ENCODE data around the gene STRN3. TPM values are rescaled to one million over a fixed set of nuclear protein-coding genes. Genes with fewer than 3 reads are reported as not detected.
"Not testable (repeated sequence)": the region's sequence is repeated elsewhere in the genome, so short reads cannot be mapped to it uniquely, and the experiment has no call there.

Gene STRN3
- total RNA-seq, 1 experiment from 2014 or later, result 36.6 TPM

DNA sequence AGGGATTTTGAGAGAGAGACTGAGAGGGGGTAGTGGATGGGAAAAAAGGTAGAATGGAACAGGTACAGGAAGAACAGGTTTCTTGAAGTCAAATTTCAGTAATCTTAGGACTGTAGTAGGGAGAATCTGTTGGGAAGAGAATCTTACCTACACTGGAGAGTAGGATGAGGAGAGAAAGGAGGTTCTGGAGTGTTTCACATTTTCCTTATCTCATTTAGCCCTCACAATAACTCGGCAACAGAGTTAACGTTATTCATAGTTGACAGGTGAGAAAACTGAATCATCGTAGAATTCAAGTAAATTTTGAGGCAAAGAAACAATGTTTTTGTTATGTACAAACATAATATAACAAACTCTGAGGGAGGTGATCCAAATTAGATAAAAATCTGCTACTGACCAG, 17.2 kb upstream of the STRN3 start:
- no peaks in the 10 kb centered on the region for H3K9me3 Mint-ChIP-seq (ENCODE audit: unreplicated experiment)
- no peak for DNase-seq (ENCODE audit: unreplicated experiment)
- TF ChIP-seq, protein P1, sequence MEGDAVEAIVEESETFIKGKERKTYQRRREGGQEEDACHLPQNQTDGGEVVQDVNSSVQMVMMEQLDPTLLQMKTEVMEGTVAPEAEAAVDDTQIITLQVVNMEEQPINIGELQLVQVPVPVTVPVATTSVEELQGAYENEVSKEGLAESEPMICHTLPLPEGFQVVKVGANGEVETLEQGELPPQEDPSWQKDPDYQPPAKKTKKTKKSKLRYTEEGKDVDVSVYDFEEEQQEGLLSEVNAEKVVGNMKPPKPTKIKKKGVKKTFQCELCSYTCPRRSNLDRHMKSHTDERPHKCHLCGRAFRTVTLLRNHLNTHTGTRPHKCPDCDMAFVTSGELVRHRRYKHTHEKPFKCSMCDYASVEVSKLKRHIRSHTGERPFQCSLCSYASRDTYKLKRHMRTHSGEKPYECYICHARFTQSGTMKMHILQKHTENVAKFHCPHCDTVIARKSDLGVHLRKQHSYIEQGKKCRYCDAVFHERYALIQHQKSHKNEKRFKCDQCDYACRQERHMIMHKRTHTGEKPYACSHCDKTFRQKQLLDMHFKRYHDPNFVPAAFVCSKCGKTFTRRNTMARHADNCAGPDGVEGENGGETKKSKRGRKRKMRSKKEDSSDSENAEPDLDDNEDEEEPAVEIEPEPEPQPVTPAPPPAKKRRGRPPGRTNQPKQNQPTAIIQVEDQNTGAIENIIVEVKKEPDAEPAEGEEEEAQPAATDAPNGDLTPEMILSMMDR (IDR thresholded peaks at IDR 0.05; ENCODE audit: unreplicated experiment), result no peak
- no peak overlapping the region for H3K27ac Mint-ChIP-seq (ENCODE audit: low read depth, unreplicated experiment)
- intact Hi-C loops (cut with micrococcal nuclease), result no loop called here
- ChIA-PET CTCF (interaction anchor here (0.6 kb wide), 2 partner anchors 14 to 39 kb away, joined by 3 read pairs; no protein-coding TSS in a partner anchor), POLR2A (interaction anchor here (0.6 to 1.8 kb wide), 6 partner anchors 10 to 88 kb away, joined by 3 to 10 read pairs (median 4); partner anchors contain the start of genes AP4S1 and STRN3)
- H3K4me3 Mint-ChIP-seq (ENCODE audit: unreplicated experiment), result no peak overlapping the region
- no TSS peak for BruUV-seq (replicated peaks)
- no peaks in the 10 kb centered on the region for H3K27me3 Mint-ChIP-seq (ENCODE audit: insufficient read depth, unreplicated experiment)
- H3K4me1 Mint-ChIP-seq (ENCODE audit: insufficient read depth, unreplicated experiment), result peaks cover 10% of the 10 kb centered on the region
- no peaks in the 10 kb centered on the region for H3K36me3 Mint-ChIP-seq (ENCODE audit: insufficient read depth, unreplicated experiment)

DNA sequence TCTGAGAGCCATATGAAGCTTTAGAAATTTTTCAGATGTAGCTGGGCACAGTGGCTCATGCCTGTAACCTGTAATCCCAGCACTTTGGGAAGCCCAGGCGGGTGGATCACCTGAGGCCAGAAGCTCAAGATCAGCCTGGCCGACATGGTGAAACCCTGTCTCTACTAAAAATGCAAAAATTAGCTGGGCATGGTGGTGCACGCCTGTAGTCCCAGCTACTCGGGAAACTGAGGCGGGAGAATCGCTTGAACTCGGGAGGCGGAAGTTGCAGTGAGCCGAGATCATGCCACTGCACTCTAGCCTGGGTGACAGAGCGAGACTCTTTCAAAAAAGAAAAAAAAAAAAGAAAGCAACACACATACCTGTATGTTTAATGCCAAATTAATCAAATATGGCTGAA, 16.7 kb upstream of the STRN3 start:
- CTCF ChIA-PET, result interaction anchor here (0.6 kb wide), 1 partner anchor 39 kb away, joined by 3 read pairs; no protein-coding TSS in a partner anchor
- POLR2A ChIA-PET, result interaction anchor here (0.6 to 1.8 kb wide), 6 partner anchors 9 to 88 kb away, joined by 3 to 10 read pairs (median 4); partner anchors contain the start of genes AP4S1 and STRN3
- H3K36me3 Mint-ChIP-seq (ENCODE audit: insufficient read depth, unreplicated experiment); H3K4me3 Mint-ChIP-seq (ENCODE audit: unreplicated experiment); DNase-seq (ENCODE audit: unreplicated experiment); BruUV-seq (replicated peaks); H3K9me3 Mint-ChIP-seq (ENCODE audit: unreplicated experiment); H3K27ac Mint-ChIP-seq (ENCODE audit: low read depth, unreplicated experiment); H3K27me3 Mint-ChIP-seq (ENCODE audit: insufficient read depth, unreplicated experiment): not testable (repeated sequence)
- intact Hi-C loops (cut with micrococcal nuclease), result loop anchor here (1.0 kb wide), 1 partner anchor 9 kb away; no protein-coding TSS in a partner anchor
- H3K4me1 Mint-ChIP-seq (ENCODE audit: insufficient read depth, unreplicated experiment), result peaks cover 15% of the 10 kb centered on the region

DNA sequence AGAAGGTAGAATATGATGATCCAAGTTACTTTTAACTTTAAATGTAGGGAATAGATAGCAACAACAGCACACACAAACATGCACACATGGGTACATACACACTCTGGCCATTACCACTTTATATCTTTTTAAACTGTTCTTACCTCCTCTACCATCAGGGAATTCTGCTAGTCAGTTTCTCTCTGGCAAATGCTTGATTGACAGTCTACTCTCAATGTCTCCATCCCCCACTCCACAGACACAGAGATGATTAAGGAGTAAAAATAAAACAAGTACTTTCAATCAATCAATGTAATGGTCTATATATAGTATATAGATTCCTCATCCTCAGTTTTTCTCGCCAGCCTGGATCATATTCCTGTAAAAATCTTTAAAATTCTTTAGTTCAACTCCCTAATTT, 16.1 kb upstream of the STRN3 start:
- TF ChIP-seq, protein P1 (IDR thresholded peaks at IDR 0.05; ENCODE audit: unreplicated experiment), result no peak

DNA sequence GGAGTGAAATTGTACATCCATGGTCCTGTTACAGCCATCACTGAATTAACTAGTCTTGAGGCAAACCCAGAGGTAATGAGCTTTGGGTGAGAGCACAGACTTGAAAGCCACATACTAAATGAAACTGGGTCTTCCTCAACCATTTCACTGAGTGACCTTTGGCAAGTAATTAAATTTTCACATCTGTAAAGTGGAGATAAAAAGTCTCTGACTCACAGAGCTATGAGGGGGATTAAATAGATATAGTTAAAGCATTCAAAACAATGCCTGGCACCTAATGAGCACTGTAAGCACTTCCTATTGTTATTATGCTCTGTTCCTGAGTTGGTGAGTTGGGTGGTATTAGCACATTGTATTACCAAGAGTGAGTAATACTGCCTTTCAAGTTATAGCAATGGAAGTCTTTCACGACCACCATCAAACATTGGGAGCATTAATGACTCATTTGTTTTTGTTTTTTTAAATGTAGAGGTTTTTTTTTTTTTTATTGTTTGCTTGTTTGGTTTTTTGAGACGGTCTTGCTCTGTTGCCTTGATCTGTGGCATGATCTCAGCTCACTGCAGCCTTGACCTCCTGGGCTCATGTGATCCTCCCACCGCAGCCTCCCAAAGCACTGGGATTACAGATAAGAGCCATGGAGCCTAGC, 12.5 kb upstream of the STRN3 start:
- H3K9me3 Mint-ChIP-seq (ENCODE audit: unreplicated experiment), result no peaks in the 10 kb centered on the region
- TF ChIP-seq, protein P1 (IDR thresholded peaks at IDR 0.05; ENCODE audit: unreplicated experiment), result no peak
- POLR2A ChIA-PET, result interaction anchor here (1.1 to 4.0 kb wide), 5 partner anchors 10 to 42 kb away, joined by 5 to 38 read pairs (median 7); partner anchors contain the start of genes AP4S1 and STRN3
- no peaks in the 10 kb centered on the region for H3K36me3 Mint-ChIP-seq (ENCODE audit: insufficient read depth, unreplicated experiment)
- DNase-seq (ENCODE audit: unreplicated experiment), result no peak
- intact Hi-C loops (cut with micrococcal nuclease), result no loop called here
- H3K27ac Mint-ChIP-seq (ENCODE audit: low read depth, unreplicated experiment), result peak overlapping the region; percentile 71
- H3K4me3 Mint-ChIP-seq (ENCODE audit: unreplicated experiment), result no peak overlapping the region
- H3K27me3 Mint-ChIP-seq (ENCODE audit: insufficient read depth, unreplicated experiment), result no peaks in the 10 kb centered on the region
- CTCF ChIA-PET, result interaction anchor here (0.6 to 1.6 kb wide), 5 partner anchors 20 to 63 kb away, joined by 3 to 7 read pairs (median 3); no protein-coding TSS in a partner anchor
- H3K4me1 Mint-ChIP-seq (ENCODE audit: insufficient read depth, unreplicated experiment), result peaks cover 25% of the 10 kb centered on the region
- BruUV-seq (replicated peaks), result no TSS peak

More for the DNA sequence above, 16.1 kb upstream of the STRN3 start:
- no peaks in the 10 kb centered on the region for H3K27me3 Mint-ChIP-seq (ENCODE audit: insufficient read depth, unreplicated experiment)
- DNase-seq (ENCODE audit: unreplicated experiment), result no peak
- CTCF ChIA-PET, result interaction anchor here (0.6 kb wide), 1 partner anchor 98 kb away, joined by 3 read pairs; no protein-coding TSS in a partner anchor
- H3K27ac Mint-ChIP-seq (ENCODE audit: low read depth, unreplicated experiment), result no peak overlapping the region
- no peak overlapping the region for H3K4me3 Mint-ChIP-seq (ENCODE audit: unreplicated experiment)
- no peaks in the 10 kb centered on the region for H3K9me3 Mint-ChIP-seq (ENCODE audit: unreplicated experiment)
- peaks cover 17% of the 10 kb centered on the region for H3K4me1 Mint-ChIP-seq (ENCODE audit: insufficient read depth, unreplicated experiment)
- BruUV-seq (replicated peaks), result no TSS peak
- H3K36me3 Mint-ChIP-seq (ENCODE audit: insufficient read depth, unreplicated experiment), result no peaks in the 10 kb centered on the region
- intact Hi-C loops (cut with micrococcal nuclease), result loop anchor here (1.0 kb wide), 1 partner anchor 8 kb away; no protein-coding TSS in a partner anchor
- POLR2A ChIA-PET, result interaction anchor here (1.4 kb wide), 1 partner anchor 14 kb away, joined by 3 read pairs; no protein-coding TSS in a partner anchor

Measured in MCF 10A (cell line).